ENCODE measurements around the gene POC1B.

Gene POC1B

GRCh38 chr12:89525824-89526770 lies at the start of gene POC1B:
TSS of gene POC1B (minus strand) at chr12:89526047. CDS start at chr12:89525895, 152 bp downstream.
- peak within 1 kb of the TSS; percentile 99 for H3K4me3 ChIP-seq (ENCODE audit: low read length)
- peaks cover 32% of the 10 kb centered on the region for H3K4me1 ChIP-seq (ENCODE audit: control insufficient read depth, insufficient read depth, low read length)
- no peaks in the 10 kb centered on the region for H3K27me3 ChIP-seq (replicated peaks; ENCODE audit: control insufficient read depth, insufficient read depth, low read length)
- DNase-seq (ENCODE audit: low read depth) = peak; percentile 81
- no peaks in the 10 kb centered on the region for H3K9me3 ChIP-seq (ENCODE audit: control insufficient read depth, low read length)
- peak within 1 kb of the TSS; percentile 96 for H3K9ac ChIP-seq (ENCODE audit: low read length)
- H3K36me3 ChIP-seq (ENCODE audit: control insufficient read depth, insufficient read depth, low read length, severe bottlenecking) = no peaks in the 10 kb centered on the region

- no peak overlapping the region for H3K9ac ChIP-seq (ENCODE audit: low read length)
- no peaks in the 10 kb centered on the region for H3K36me3 ChIP-seq (ENCODE audit: control insufficient read depth, insufficient read depth, low read length, severe bottlenecking)
- peaks cover 29% of the 10 kb centered on the region for H3K4me1 ChIP-seq (ENCODE audit: control insufficient read depth, insufficient read depth, low read length)
- H3K9me3 ChIP-seq (ENCODE audit: control insufficient read depth, low read length) = no peaks in the 10 kb centered on the region
- H3K27me3 ChIP-seq (replicated peaks; ENCODE audit: control insufficient read depth, insufficient read depth, low read length) = no peaks in the 10 kb centered on the region
- no peak overlapping the region for H3K4me3 ChIP-seq (ENCODE audit: low read length)
- DNase-seq (ENCODE audit: low read depth) = peak; percentile 42
These were observed 49.5 kb upstream of the POC1B start for GRCh38 chr12:89575374-89575773.

DNA sequence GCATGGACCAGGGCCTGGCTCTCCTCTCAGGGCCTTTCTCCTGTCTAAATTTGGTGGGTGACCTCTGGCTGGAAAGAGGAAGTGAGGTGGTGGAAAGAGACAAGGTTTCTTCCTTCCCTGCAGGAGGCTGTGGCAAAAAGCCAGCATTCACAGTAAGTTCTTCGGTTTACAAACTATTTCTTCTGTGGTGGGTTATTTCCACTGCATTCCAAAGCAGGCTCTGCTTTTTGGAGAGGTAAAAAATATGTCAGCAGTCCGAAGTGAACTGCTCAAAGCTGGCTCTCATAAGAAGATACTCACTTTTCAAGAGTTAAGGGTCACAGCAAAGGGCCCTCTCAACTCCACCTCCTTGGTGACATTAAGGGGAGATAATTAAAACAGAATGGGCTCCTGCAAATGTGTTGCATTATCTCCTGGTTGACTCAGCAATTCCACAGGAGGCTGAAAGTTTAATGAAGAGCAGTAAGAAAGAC lies 48.9 kb upstream of the POC1B start:
- H3K9me3 ChIP-seq (ENCODE audit: control insufficient read depth, low read length) = no peaks in the 10 kb centered on the region
- H3K9ac ChIP-seq (ENCODE audit: low read length) = no peak overlapping the region
- H3K36me3 ChIP-seq (ENCODE audit: control insufficient read depth, insufficient read depth, low read length, severe bottlenecking) = no peaks in the 10 kb centered on the region
- no peaks in the 10 kb centered on the region for H3K27me3 ChIP-seq (replicated peaks; ENCODE audit: control insufficient read depth, insufficient read depth, low read length)
- no peak overlapping the region for H3K4me3 ChIP-seq (ENCODE audit: low read length)
- peak; percentile 81 for DNase-seq (ENCODE audit: low read depth)
- peaks cover 29% of the 10 kb centered on the region for H3K4me1 ChIP-seq (ENCODE audit: control insufficient read depth, insufficient read depth, low read length)

- peaks cover 29% of the 10 kb centered on the region for H3K4me1 ChIP-seq (ENCODE audit: control insufficient read depth, insufficient read depth, low read length)
- H3K36me3 ChIP-seq (ENCODE audit: control insufficient read depth, insufficient read depth, low read length, severe bottlenecking) = no peaks in the 10 kb centered on the region
- H3K4me3 ChIP-seq (ENCODE audit: low read length) = no peak overlapping the region
- H3K9me3 ChIP-seq (ENCODE audit: control insufficient read depth, low read length) = no peaks in the 10 kb centered on the region
- no peaks in the 10 kb centered on the region for H3K27me3 ChIP-seq (replicated peaks; ENCODE audit: control insufficient read depth, insufficient read depth, low read length)
- peak; percentile 27 for DNase-seq (ENCODE audit: low read depth)
- no peak overlapping the region for H3K9ac ChIP-seq (ENCODE audit: low read length)
These were observed 47.4 kb upstream of the POC1B start for GRCh38 chr12:89573051-89573810.

DNA sequence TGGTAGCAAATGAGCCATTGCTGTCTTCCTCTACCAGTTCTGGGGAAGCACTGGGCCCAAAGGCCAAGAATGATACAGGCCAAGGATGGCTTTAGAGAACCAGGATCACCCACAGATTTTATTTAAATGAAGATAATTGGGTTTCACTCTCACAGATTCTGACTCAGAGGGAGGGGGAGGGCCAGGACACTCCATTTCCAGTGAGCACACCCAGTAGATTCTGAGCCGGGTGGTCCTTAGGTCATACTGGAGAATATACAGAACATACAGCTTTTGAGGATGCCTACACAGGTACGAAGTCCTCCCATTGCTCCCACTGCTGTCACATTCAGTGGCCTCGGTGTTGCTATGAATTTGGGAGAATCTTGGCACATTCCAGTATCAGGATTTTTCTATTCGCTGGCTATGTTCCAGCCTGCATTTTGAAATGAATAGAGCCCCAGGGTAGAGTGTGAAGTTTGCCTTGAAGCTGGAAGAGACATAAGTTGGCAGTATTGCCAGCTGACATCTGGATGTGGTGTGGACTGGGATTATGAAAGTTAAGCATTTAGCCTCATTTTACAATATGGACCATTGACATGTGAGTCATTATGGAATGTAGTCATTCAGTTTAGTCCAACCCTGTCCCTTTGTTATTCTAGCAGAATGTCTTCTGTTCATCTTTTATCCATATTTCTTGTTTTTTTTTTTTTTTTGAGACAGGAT lies 45.8 kb upstream of the POC1B start:
- H3K36me3 ChIP-seq (ENCODE audit: control insufficient read depth, insufficient read depth, low read length, severe bottlenecking) = no peaks in the 10 kb centered on the region
- H3K4me1 ChIP-seq (ENCODE audit: control insufficient read depth, insufficient read depth, low read length) = peaks cover 35% of the 10 kb centered on the region
- peak; percentile 79 for DNase-seq (ENCODE audit: low read depth)
- H3K27me3 ChIP-seq (replicated peaks; ENCODE audit: control insufficient read depth, insufficient read depth, low read length) = no peaks in the 10 kb centered on the region
- H3K9ac ChIP-seq (ENCODE audit: low read length) = no peak overlapping the region
- peak overlapping the region; percentile 42 for H3K4me3 ChIP-seq (ENCODE audit: low read length)
- no peaks in the 10 kb centered on the region for H3K9me3 ChIP-seq (ENCODE audit: control insufficient read depth, low read length)

DNA sequence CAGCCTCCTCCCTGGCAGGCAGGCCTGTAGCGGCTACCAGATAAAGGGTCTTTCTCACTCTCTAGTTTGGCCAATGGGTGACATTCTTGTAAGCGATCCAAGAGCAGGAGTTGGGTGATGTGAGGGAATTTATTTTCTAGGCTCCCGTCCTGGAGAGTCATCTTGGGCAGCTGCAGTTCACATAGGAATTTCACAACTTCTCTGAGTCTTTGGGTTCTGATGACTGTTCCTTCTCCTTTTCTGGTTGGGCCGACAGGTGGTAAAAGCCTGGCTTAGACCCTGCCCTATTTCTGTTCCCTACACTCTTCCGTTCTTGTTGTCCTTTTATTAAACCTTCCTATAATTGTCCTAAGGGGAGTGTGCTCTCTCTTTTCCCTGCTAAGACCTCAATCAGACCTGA lies 42.6 kb upstream of the POC1B start:
- Histone ChIP-seq H3K4me3 (ENCODE audit: low read length) (no peak overlapping the region), H3K36me3 (ENCODE audit: control insufficient read depth, insufficient read depth, low read length, severe bottlenecking) (no peaks in the 10 kb centered on the region), H3K9me3 (ENCODE audit: control insufficient read depth, low read length) (no peaks in the 10 kb centered on the region), H3K4me1 (ENCODE audit: control insufficient read depth, insufficient read depth, low read length) (peaks cover 21% of the 10 kb centered on the region), H3K9ac (ENCODE audit: low read length) (no peak overlapping the region), H3K27me3 (replicated peaks; ENCODE audit: control insufficient read depth, insufficient read depth, low read length) (no peaks in the 10 kb centered on the region)
- DNase-seq (ENCODE audit: low read depth) = no peak

- Histone ChIP-seq H3K9ac (ENCODE audit: low read length) (no peak overlapping the region), H3K9me3 (ENCODE audit: control insufficient read depth, low read length) (no peaks in the 10 kb centered on the region)
These were observed 41.9 kb upstream of the POC1B start for GRCh38 chr12:89567691-89568239.

DNA sequence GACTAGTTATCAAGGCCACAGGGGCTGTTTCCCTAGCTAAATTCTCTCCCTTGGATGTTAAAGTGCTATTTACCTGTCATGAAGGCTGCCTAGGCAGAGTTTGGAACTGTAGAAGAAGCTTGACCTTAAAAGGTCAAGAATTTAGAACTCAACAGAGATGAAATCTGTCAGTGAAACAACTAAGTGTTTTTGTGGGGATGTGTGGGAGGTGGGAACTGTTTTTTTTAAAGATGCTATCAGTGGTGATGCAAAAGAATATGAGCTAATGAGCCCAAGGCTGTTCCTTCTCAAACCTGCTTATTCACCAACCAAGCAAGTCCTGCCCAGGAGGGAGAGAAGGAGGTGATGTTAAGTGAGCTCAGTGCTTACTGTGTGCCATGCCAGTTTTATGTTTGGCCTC lies 40.8 kb upstream of the POC1B start:
- Histone ChIP-seq H3K36me3 (ENCODE audit: control insufficient read depth, insufficient read depth, low read length, severe bottlenecking) (no peaks in the 10 kb centered on the region), H3K4me1 (ENCODE audit: control insufficient read depth, insufficient read depth, low read length) (peaks cover 10% of the 10 kb centered on the region), H3K4me3 (ENCODE audit: low read length) (no peak overlapping the region), H3K27me3 (replicated peaks; ENCODE audit: control insufficient read depth, insufficient read depth, low read length) (no peaks in the 10 kb centered on the region), H3K9me3 (ENCODE audit: control insufficient read depth, low read length) (no peaks in the 10 kb centered on the region), H3K9ac (ENCODE audit: low read length) (no peak overlapping the region)
- peak; percentile 40 for DNase-seq (ENCODE audit: low read depth)

More at GRCh38 chr12:89567691-89568239, 41.9 kb upstream of the POC1B start:
- Histone ChIP-seq H3K27me3 (replicated peaks; ENCODE audit: control insufficient read depth, insufficient read depth, low read length) (no peaks in the 10 kb centered on the region), H3K4me3 (ENCODE audit: low read length) (no peak overlapping the region), H3K4me1 (ENCODE audit: control insufficient read depth, insufficient read depth, low read length) (peaks cover 21% of the 10 kb centered on the region), H3K36me3 (ENCODE audit: control insufficient read depth, insufficient read depth, low read length, severe bottlenecking) (no peaks in the 10 kb centered on the region)
- DNase-seq (ENCODE audit: low read depth) = no peak

- H3K4me3 ChIP-seq (ENCODE audit: low read length) = no peak overlapping the region
- H3K4me1 ChIP-seq (ENCODE audit: control insufficient read depth, insufficient read depth, low read length) = peaks cover 6% of the 10 kb centered on the region
- H3K36me3 ChIP-seq (ENCODE audit: control insufficient read depth, insufficient read depth, low read length, severe bottlenecking) = no peaks in the 10 kb centered on the region
- no peaks in the 10 kb centered on the region for H3K9me3 ChIP-seq (ENCODE audit: control insufficient read depth, low read length)
- no peaks in the 10 kb centered on the region for H3K27me3 ChIP-seq (replicated peaks; ENCODE audit: control insufficient read depth, insufficient read depth, low read length)
- DNase-seq (ENCODE audit: low read depth) = no peak
- no peak overlapping the region for H3K9ac ChIP-seq (ENCODE audit: low read length)
These were observed 39.2 kb upstream of the POC1B start for GRCh38 chr12:89565002-89565401.

DNA sequence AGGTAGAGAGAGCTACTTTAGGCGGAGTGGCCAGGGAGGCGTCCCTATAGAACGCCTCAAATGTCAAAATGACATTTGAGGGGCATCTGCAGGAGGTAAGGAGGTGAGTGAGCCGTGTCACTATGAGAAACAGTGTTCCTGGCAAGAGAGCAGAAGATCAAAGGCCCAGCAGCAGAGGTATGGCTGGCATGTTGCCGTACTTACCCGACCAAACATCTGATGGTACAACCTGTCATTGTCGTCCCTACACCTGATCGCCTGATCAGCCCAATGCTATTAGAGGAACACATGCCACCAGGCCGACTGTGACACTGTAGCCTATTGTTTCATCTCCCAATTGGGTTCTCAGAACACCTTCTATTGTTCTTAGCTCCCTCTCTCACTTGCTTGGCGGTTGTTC lies 33.9 kb upstream of the POC1B start:
- no peak for DNase-seq (ENCODE audit: low read depth)
- H3K9me3 ChIP-seq (ENCODE audit: control insufficient read depth, low read length) = no peaks in the 10 kb centered on the region
- H3K9ac ChIP-seq (ENCODE audit: low read length) = no peak overlapping the region

More for the DNA sequence above, 33.9 kb upstream of the POC1B start:
- Histone ChIP-seq H3K4me3 (ENCODE audit: low read length) (no peak overlapping the region), H3K4me1 (ENCODE audit: control insufficient read depth, insufficient read depth, low read length) (no peaks in the 10 kb centered on the region), H3K36me3 (ENCODE audit: control insufficient read depth, insufficient read depth, low read length, severe bottlenecking) (no peaks in the 10 kb centered on the region), H3K27me3 (replicated peaks; ENCODE audit: control insufficient read depth, insufficient read depth, low read length) (no peaks in the 10 kb centered on the region)
